ENCODE data around the gene MAP3K10. TPM values are rescaled to one million over a fixed set of nuclear protein-coding genes. Genes with fewer than 3 reads are reported as not detected.
"Not testable (repeated sequence)": the region's sequence is repeated elsewhere in the genome, so short reads cannot be mapped to it uniquely, and the experiment has no call there.

Gene MAP3K10
- total and polyA plus RNA-seq, 7 experiments from 2014 or later: 0.09 to 31.5 (median 22.5) TPM

DNA sequence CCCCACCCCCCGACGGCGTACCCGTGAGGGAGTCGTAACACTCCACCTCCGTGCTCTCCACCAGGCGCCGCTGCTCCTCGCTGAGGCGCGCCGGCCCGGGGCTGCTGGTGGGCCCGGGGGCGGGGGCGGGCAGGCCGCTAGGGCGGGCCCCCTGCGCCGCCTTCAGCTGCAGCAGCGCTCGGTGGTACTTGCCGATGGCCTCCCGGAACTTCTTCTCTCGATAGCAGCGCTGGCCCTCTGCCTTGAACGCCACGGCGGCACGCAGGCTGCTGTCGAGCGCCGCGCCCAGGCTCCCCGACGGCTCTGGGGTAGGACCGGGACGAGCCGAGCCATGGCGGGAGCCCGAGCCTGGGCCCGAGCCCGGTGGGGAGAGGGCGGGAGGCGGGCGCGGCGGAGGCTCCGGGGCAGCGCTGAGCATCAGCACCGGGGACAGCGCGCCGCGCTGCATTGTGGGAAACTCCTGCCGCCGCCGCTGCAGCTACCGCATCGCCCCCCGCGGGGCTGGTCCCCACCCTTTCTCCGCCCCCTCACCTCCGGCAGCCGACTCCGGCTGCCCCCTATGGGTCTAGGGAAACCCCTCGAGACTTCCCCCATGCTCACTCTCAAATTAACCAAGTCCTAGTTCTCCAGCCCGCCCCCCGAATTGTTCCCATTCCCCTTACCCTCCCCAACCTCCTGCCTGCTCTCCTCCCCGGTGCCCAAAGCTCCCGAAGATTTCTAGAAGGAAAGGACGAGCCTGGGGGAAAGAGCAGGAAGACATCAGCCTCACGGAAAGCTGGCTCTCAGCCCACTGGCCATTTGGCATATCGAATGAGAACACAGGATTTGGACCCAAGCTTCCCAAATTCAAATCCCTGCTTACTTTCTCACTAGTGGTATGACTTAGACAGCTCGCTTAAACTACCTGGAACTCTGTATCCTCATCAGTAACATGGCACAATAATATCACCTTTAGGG is 27.0 kb downstream of the MAP3K10 start, which contains the start of gene TTC9B:
Gene TTC9B (minus strand): TSS at position 451 of the 957 bp plus-strand sequence. CDS start 3 bp downstream, at position 448.
- ChIA-PET CTCF (interaction anchor here (1.0 to 1.3 kb wide), 2 partner anchors 64 to 78 kb away, joined by 3 to 4 read pairs; no protein-coding TSS in a partner anchor), POLR2A (interaction anchor here (0.6 to 0.7 kb wide), 2 partner anchors 11 to 16 kb away, joined by 3 to 5 read pairs; no protein-coding TSS in a partner anchor)
- H3K9me3 Mint-ChIP-seq: peaks cover 0 to 6% (median 2%) of the 10 kb centered on the region in 11 donors
- Histone ChIP-seq H3K27ac (ENCODE audit: low read depth, low read length) (no peak within 1 kb of the TSS), H3K9me3 (ENCODE audit: control insufficient read depth in 2 of 3, low read length in 3 of 3) (no peaks in the 10 kb centered on the region), H3K36me3 (ENCODE audit: control insufficient read depth in 2 of 3, insufficient read depth in 3 of 3, low read length in 3 of 3) (no peaks in the 10 kb centered on the region), H3K4me3 (ENCODE audit: low read length) (no peak within 1 kb of the TSS), H3K4me1 (ENCODE audit: control insufficient read depth in 2 of 2, insufficient read depth in 2 of 2, low read length in 2 of 2) (peaks cover 0 to 11% of the 10 kb centered on the region in 2 donors), H3K27me3 (ENCODE audit: control insufficient read depth in 2 of 2, insufficient read depth in 2 of 2, low read length in 2 of 2) (peaks cover 10 to 24% of the 10 kb centered on the region in 2 donors)
- no peak within 1 kb of the TSS for H3K27ac Mint-ChIP-seq
- ATAC-seq: peak; percentile 63
- H3K4me1 Mint-ChIP-seq: peaks cover 9 to 16% (median 12%) of the 10 kb centered on the region in 7 donors
- DNase-seq: peak in 8 of 9 donors; percentile 44 to 66 (median 48)
- peaks cover 36 to 51% (median 47%) of the 10 kb centered on the region in 5 donors for H3K27me3 Mint-ChIP-seq
- peaks cover 0 to 8% (median 4%) of the 10 kb centered on the region in 5 donors for H3K36me3 Mint-ChIP-seq
- intact Hi-C loops (cut with micrococcal nuclease): loop anchor here in 1 of 2 donors (1.0 kb wide), 1 partner anchor 74 kb away; no protein-coding TSS in a partner anchor
- no peak within 1 kb of the TSS for H3K4me3 Mint-ChIP-seq

DNA sequence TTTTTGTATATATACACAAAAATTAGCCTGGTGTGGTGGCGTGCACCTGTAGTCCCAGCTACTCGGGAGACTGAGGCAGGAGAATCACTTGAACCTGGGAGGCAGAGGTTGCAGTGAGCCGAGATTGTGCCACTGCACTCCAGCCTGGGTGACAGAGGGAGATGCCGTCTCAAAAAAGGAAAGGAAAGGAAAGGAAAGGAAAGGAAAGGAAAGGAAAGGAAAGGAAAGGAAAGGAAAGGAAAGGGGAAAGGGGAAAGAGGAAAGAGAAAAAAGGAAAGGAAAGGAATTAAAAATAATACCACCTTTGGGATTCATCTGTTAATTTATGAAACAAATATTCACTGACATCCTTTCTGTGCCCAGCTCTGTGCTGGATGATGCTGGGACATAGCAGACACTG is 27.8 kb downstream of the MAP3K10 start:
- Histone ChIP-seq H3K4me1 (ENCODE audit: control insufficient read depth in 2 of 2, insufficient read depth in 2 of 2, low read length in 2 of 2) (peaks cover 0 to 12% of the 10 kb centered on the region in 2 donors), H3K27me3 (ENCODE audit: control insufficient read depth in 2 of 2, insufficient read depth in 2 of 2, low read length in 2 of 2) (peaks cover 10 to 25% of the 10 kb centered on the region in 2 donors)
- ChIA-PET POLR2A (interaction anchor here (0.7 kb wide), 1 partner anchor 15 kb away, joined by 3 read pairs; no protein-coding TSS in a partner anchor), CTCF (interaction anchor here (1.0 to 2.3 kb wide), 2 partner anchors 63 to 79 kb away, joined by 3 to 12 read pairs; no protein-coding TSS in a partner anchor)
- ATAC-seq; intact Hi-C loops (cut with micrococcal nuclease); H3K4me3 ChIP-seq (ENCODE audit: low read length); DNase-seq; H3K4me3 Mint-ChIP-seq; H3K9me3 Mint-ChIP-seq; H3K36me3 Mint-ChIP-seq; H3K27ac Mint-ChIP-seq; H3K9me3 ChIP-seq (ENCODE audit: control insufficient read depth in 2 of 3, low read length in 3 of 3); H3K27ac ChIP-seq (ENCODE audit: low read depth, low read length); H3K36me3 ChIP-seq (ENCODE audit: control insufficient read depth in 2 of 3, insufficient read depth in 3 of 3, low read length in 3 of 3): not testable (repeated sequence)
- Mint-ChIP-seq H3K27me3 (peaks cover 37 to 57% (median 48%) of the 10 kb centered on the region in 5 donors), H3K4me1 (peaks cover 9 to 16% (median 13%) of the 10 kb centered on the region in 7 donors)

DNA sequence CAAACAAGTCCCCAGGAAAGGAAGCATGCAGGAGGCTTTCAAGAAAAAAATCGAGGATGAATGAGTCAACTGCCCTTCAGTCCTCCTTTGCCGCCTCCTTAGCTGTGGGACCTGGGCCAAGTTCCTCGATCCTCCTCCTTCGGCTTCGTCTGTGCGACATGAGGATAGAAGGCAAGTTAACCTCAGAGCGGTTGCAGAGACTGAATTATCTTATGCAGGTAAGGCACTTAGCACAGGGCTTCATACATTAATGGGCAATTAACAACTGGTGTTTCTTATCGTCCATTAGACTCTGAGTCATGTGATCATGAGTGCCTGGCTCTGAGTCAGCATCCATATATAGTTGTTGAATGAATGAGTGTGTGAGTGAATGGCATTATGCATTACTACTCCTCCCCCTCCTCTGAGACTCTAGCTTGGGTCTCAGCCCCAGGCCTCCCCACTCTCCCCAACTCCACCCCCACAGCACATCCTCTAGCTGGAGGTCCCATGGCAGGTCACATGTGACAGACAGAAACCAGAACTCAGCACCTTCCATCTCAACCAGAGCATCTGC is 28.6 kb downstream of the MAP3K10 start:
- H3K27ac Mint-ChIP-seq: peak overlapping the region in 1 of 9 donors; percentile 32
- ATAC-seq (no peak), DNase-seq (no peak)
- Histone ChIP-seq H3K4me3 (ENCODE audit: low read length) (no peak overlapping the region), H3K27ac (ENCODE audit: low read depth, low read length) (no peak overlapping the region), H3K36me3 (ENCODE audit: control insufficient read depth in 2 of 3, insufficient read depth in 3 of 3, low read length in 3 of 3) (no peaks in the 10 kb centered on the region), H3K9me3 (ENCODE audit: control insufficient read depth in 2 of 3, low read length in 3 of 3) (no peaks in the 10 kb centered on the region), H3K4me1 (ENCODE audit: control insufficient read depth in 2 of 2, insufficient read depth in 2 of 2, low read length in 2 of 2) (peaks cover 0 to 12% of the 10 kb centered on the region in 2 donors), H3K27me3 (ENCODE audit: control insufficient read depth in 2 of 2, insufficient read depth in 2 of 2, low read length in 2 of 2) (peaks cover 15 to 32% of the 10 kb centered on the region in 2 donors)
- H3K9me3 Mint-ChIP-seq: peaks cover 0 to 6% (median 2%) of the 10 kb centered on the region in 11 donors
- intact Hi-C loops (cut with micrococcal nuclease): loop anchor here in 1 of 2 donors (10.0 kb wide), 1 partner anchor 245 kb away; the partner anchor contains the start of gene PSMC4
- H3K36me3 Mint-ChIP-seq: peaks cover 0 to 8% (median 4%) of the 10 kb centered on the region in 5 donors
- H3K4me3 Mint-ChIP-seq: no peak overlapping the region
- ChIA-PET POLR2A (no interaction called here), CTCF (interaction anchor here (0.7 to 2.3 kb wide), 2 partner anchors 44 to 80 kb away, joined by 4 to 12 read pairs; no protein-coding TSS in a partner anchor)
- peaks cover 9 to 20% (median 16%) of the 10 kb centered on the region in 7 donors for H3K4me1 Mint-ChIP-seq
- peaks cover 45 to 64% (median 56%) of the 10 kb centered on the region in 5 donors for H3K27me3 Mint-ChIP-seq

DNA sequence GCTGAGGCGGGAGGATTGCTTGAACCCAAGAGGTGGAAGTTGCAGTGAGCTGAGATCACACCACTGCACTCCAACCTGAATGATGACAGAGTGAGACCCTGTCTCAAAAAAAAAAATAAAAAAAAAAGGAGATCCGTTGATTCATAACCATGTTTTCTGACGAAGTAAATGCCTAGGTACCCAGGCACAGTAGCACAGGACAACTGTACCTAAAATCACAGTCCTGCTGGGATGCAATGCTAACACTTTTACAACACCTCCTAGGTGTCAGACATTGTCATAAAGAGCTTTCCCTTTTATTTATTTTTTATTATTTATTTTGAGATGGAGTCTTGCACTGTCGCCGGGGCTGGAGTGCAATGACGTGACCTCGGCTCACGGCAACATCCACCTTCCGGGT is 29.4 kb downstream of the MAP3K10 start:
- H3K4me1 Mint-ChIP-seq: peaks cover 11 to 26% (median 21%) of the 10 kb centered on the region in 7 donors
- peaks cover 20 to 40% of the 10 kb centered on the region in 2 donors for H3K27me3 ChIP-seq (ENCODE audit: control insufficient read depth in 2 of 2, insufficient read depth in 2 of 2, low read length in 2 of 2)
- no peaks in the 10 kb centered on the region for H3K36me3 ChIP-seq (ENCODE audit: control insufficient read depth in 2 of 3, insufficient read depth in 3 of 3, low read length in 3 of 3)
- no peak overlapping the region for H3K4me3 ChIP-seq (ENCODE audit: low read length)
- intact Hi-C loops (cut with micrococcal nuclease): loop anchor here in 1 of 2 donors (10.0 kb wide), 1 partner anchor 246 kb away; the partner anchor contains the start of gene PSMC4
- ATAC-seq (no peak), DNase-seq (no peak)
- no peak overlapping the region for H3K4me3 Mint-ChIP-seq
- H3K27me3 Mint-ChIP-seq: peaks cover 53 to 73% (median 65%) of the 10 kb centered on the region in 5 donors
- H3K36me3 Mint-ChIP-seq: peaks cover 3 to 12% (median 8%) of the 10 kb centered on the region in 5 donors
- H3K4me1 ChIP-seq (ENCODE audit: control insufficient read depth in 2 of 2, insufficient read depth in 2 of 2, low read length in 2 of 2): peaks cover 3 to 14% of the 10 kb centered on the region in 2 donors
- POLR2A ChIA-PET: interaction anchor here (0.6 kb wide), 2 partner anchors 13 to 580 kb away, joined by 3 to 4 read pairs; no protein-coding TSS in a partner anchor
- no peaks in the 10 kb centered on the region for H3K9me3 ChIP-seq (ENCODE audit: control insufficient read depth in 2 of 3, low read length in 3 of 3)
- H3K27ac ChIP-seq (ENCODE audit: low read depth, low read length): no peak overlapping the region
- H3K9me3 Mint-ChIP-seq: peaks cover 0 to 10% (median 6%) of the 10 kb centered on the region in 11 donors
- CTCF ChIA-PET: interaction anchor here (2.3 kb wide), 1 partner anchor 81 kb away, joined by 12 read pairs; no protein-coding TSS in a partner anchor
- H3K27ac Mint-ChIP-seq: no peak overlapping the region

DNA sequence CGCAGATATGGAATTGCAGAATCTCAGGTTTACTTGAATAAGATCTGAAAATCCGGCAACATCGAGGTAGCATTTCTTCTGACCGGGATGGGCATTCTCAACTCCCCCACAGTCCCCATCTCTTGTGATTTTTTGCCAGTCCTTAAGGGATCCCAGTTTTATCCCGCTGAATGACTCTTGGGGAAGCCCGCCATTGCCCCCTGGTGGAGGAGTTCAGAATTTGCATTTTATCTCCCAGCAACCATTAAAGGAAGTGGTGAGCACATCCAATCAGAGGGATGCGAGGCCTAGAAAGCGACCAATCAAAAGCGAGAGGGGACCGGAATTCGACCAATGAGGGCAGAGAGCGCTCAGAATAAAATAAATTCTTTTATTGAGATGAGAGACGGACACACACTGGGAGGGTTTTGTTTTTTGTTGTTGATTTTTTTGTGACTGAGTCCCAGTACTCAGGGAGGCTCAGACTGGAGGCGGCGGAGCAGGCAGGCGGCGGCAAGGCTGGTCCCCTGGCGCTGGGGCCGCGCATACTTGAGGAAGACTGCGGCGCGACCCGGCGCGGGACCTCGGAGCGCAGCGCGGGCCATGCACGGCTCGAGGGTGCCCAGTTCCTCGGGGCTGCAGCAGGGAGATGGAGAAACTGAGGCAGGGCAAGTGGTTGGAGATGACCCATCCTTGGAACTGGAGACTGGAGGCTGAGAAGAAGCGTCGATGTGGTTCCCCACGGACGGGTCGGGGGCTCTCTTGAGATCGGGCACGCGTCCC is 30.8 kb downstream of the MAP3K10 start:
- peak; percentile 92 for ATAC-seq
- peaks cover 3 to 11% (median 7%) of the 10 kb centered on the region in 5 donors for H3K36me3 Mint-ChIP-seq
- Histone ChIP-seq H3K36me3 (ENCODE audit: control insufficient read depth in 2 of 3, insufficient read depth in 3 of 3, low read length in 3 of 3) (no peaks in the 10 kb centered on the region), H3K4me1 (ENCODE audit: control insufficient read depth in 2 of 2, insufficient read depth in 2 of 2, low read length in 2 of 2) (peaks cover 4 to 21% of the 10 kb centered on the region in 2 donors), H3K27me3 (ENCODE audit: control insufficient read depth in 2 of 2, insufficient read depth in 2 of 2, low read length in 2 of 2) (peaks cover 17 to 36% of the 10 kb centered on the region in 2 donors), H3K4me3 (ENCODE audit: low read length) (no peak overlapping the region), H3K9me3 (ENCODE audit: control insufficient read depth in 2 of 3, low read length in 3 of 3) (no peaks in the 10 kb centered on the region), H3K27ac (ENCODE audit: low read depth, low read length) (no peak overlapping the region)
- CTCF ChIA-PET: interaction anchor here (1.0 kb wide), 2 partner anchors 42 to 78 kb away, joined by 3 read pairs; no protein-coding TSS in a partner anchor
- POLR2A ChIA-PET: no interaction called here
- peak; percentile 54 to 86 (median 82) for DNase-seq
- H3K27ac Mint-ChIP-seq: peak overlapping the region; percentile 5 to 85 (median 58)
- peaks cover 49 to 70% (median 60%) of the 10 kb centered on the region in 5 donors for H3K27me3 Mint-ChIP-seq
- peak overlapping the region; percentile 16 to 85 (median 68) for H3K4me3 Mint-ChIP-seq
- intact Hi-C loops (cut with micrococcal nuclease): loop anchor here (1.0 to 10.0 kb wide), 9 partner anchors 31 to 429 kb away; partner anchors contain the start of genes AKT2 (in 1 of the 2), MAP3K10 (in 1 of the 2) and PSMC4 (in 1 of the 2)
- H3K9me3 Mint-ChIP-seq: peaks cover 0 to 10% (median 6%) of the 10 kb centered on the region in 11 donors
- H3K4me1 Mint-ChIP-seq: peaks cover 12 to 30% (median 24%) of the 10 kb centered on the region in 7 donors
